GM12878 (cell line): ENCODE data around the gene ZC3H6. TPM values are rescaled to one million over a fixed set of nuclear protein-coding genes. Genes with fewer than 3 reads are reported as not detected.
A peak's percentile ranks its signal among the peaks of the same experiment; 100 is the strongest.

Experiments
- ATF7 ChIP-seq: fragments of 450-650 bp; IDR thresholded peaks from 2 replicates; pipeline ENCODE4 v1.6.1; 2016; ENCODE audit warnings: low read depth, mild to moderate bottlenecking
- BCL11A ChIP-seq: IDR thresholded peaks from 2 replicates; pipeline ENCODE4 v1.6.1; 2011; ENCODE audit warnings: low read depth, low read length
- BRCA1 ChIP-seq: IDR thresholded peaks from 2 replicates; pipeline ENCODE4 v1.6.1; 2011; ENCODE audit warnings: low read depth, low read length, improper control_type of control experiment
- E4F1 ChIP-seq: fragments of 450-650 bp; IDR thresholded peaks from 2 replicates; pipeline ENCODE4 v1.6.1; 2018; ENCODE audit warnings: borderline replicate concordance, mild to moderate bottlenecking; ENCODE audit not compliant: partially characterized antibody
- GABPA ChIP-seq: IDR thresholded peaks from 2 replicates; pipeline ENCODE4 v1.6.1; 2014; ENCODE audit warnings: antibody characterized with exemption, low read depth, mild to moderate bottlenecking, inconsistent platforms
- HDAC2 ChIP-seq: fragments of 200-600 bp; sonication (generic); IDR thresholded peaks from 2 replicates; pipeline ENCODE4 v1.6.1; 2017
- MLLT1 ChIP-seq: fragments of 450-650 bp; IDR thresholded peaks from 2 replicates; pipeline ENCODE4 v1.6.1; 2016; ENCODE audit warnings: mild to moderate bottlenecking
- NFXL1 ChIP-seq: fragments of 450-650 bp; IDR thresholded peaks from 2 replicates; pipeline ENCODE4 v1.6.1; 2017; ENCODE audit warnings: antibody characterized with exemption, mild to moderate bottlenecking, borderline replicate concordance
- NR2C2 ChIP-seq: IDR thresholded peaks from 2 replicates; pipeline ENCODE4 v1.6.1; 2011; ENCODE audit warnings: borderline replicate concordance, low read depth; ENCODE audit not compliant: control insufficient read depth, insufficient read length
- RAD51 ChIP-seq: fragments of 450-650 bp; IDR thresholded peaks from 2 replicates; pipeline ENCODE4 v1.6.1; 2016; ENCODE audit warnings: moderate library complexity, mild to moderate bottlenecking, inconsistent platforms
- SMARCA5 ChIP-seq: fragments of 450-650 bp; IDR thresholded peaks from 2 replicates; pipeline ENCODE4 v1.6.1; 2017; ENCODE audit warnings: mild to moderate bottlenecking
- STAT1 ChIP-seq: fragments of 450-650 bp; conservative IDR thresholded peaks from 2 replicates; pipeline ENCODE4 v1.6.1; 2014; ENCODE audit warnings: antibody characterized with exemption, mild to moderate bottlenecking
- STAT3 ChIP-seq: IDR thresholded peaks from 2 replicates; pipeline ENCODE4 v1.6.1; 2011; ENCODE audit warnings: low read depth, low read length, improper control_type of control experiment
- TBL1XR1 ChIP-seq: IDR thresholded peaks from 2 replicates; pipeline ENCODE4 v1.6.1; 2012; ENCODE audit warnings: low read depth, low read length, improper control_type of control experiment
- YBX1 ChIP-seq: fragments of 450-650 bp; IDR thresholded peaks from 2 replicates; pipeline ENCODE4 v1.6.1; 2016; ENCODE audit warnings: antibody characterized with exemption
- ZBTB4 ChIP-seq: fragments of 450-650 bp; formaldehyde crosslinking; IDR thresholded peaks from 2 replicates; pipeline ENCODE4 v1.4.0; 2022; ENCODE audit warnings: mild to moderate bottlenecking, moderate library complexity
- ZNF622 ChIP-seq: fragments of 450-650 bp; IDR thresholded peaks from 2 replicates; pipeline ENCODE4 v1.6.1; 2017; ENCODE audit warnings: mild to moderate bottlenecking, inconsistent platforms
- polyA plus RNA-seq, 11 experiments: library from polyadenylated mRNA; depleted of rRNA in 4 of 11; unstranded in 6 of 11; stranded (reverse) in 5 of 11; fragments of >200 nt; fragmentation: Nextera tagmentation in 4 of 11; fragmentation: Illumina TruSeq in 1 of 11; extraction: Ambion mirVana in 4 of 11; extraction: Trizol in 1 of 11; gene quantifications; 1 replicate in 1 of 11; 2 replicates in 10 of 11; pipeline versions ENCODE4 v1.2.1 to v1.2.3, GENCODE V29; 2011 to 2016; ENCODE audit warnings: inconsistent platforms in 2 of 11, missing spikeins in 2 of 11, low read depth in 1 of 11
- total RNA-seq, 4 experiments: library from RNA; depleted of rRNA in 3 of 4; stranded (reverse); fragments of >200 nt in 3 of 4; fragmentation: Illumina TruSeq in 1 of 4; extraction: Trizol in 1 of 4; gene quantifications; 2 replicates each; pipeline versions ENCODE4 v1.2.1 to v1.2.3, GENCODE V29; 2013 to 2021
- TF ChIP-seq, protein P1 (sequence below): IDR thresholded peaks from 2 replicates; pipeline ENCODE4 v1.6.1; 2012; ENCODE audit warnings: low read length, inconsistent platforms
- TF ChIP-seq, protein P2 (sequence below): fragments of 450-650 bp; IDR thresholded peaks from 2 replicates; pipeline ENCODE4 v1.6.1; 2017; ENCODE audit warnings: mild to moderate bottlenecking, low read depth, inconsistent platforms; ENCODE audit not compliant: poor library complexity, severe bottlenecking
- TF ChIP-seq, protein P3 (sequence below): IDR thresholded peaks from 2 replicates; pipeline ENCODE4 v1.6.1; 2012; ENCODE audit warnings: low read depth, low read length, improper control_type of control experiment

Gene ZC3H6
- total and polyA plus RNA-seq, 10 of the 15 experiments (the other 5 are each of a cell fraction or from before 2014, with no cell fraction given), result 0.53 to 4.7 (median 1.9) TPM

- TF ChIP-seq ZBTB4 (no peak), ZNF622 (no peak), SMARCA5 (peak; percentile 95), STAT3 (no peak), YBX1 (no peak), E4F1 (peak; percentile 66), STAT1 (peak; percentile 78; the same call in 1 of the 2 replicates), RAD51 (no peak), BCL11A (0 out of 2 replicates have a peak, but pooled peaks have one; percentile 2), NFXL1 (no peak), NR2C2 (no peak), TBL1XR1 (peak; percentile 58; the same call in 1 of the 2 replicates), MLLT1 (peak; percentile 95), GABPA (no peak), HDAC2 (no peak), BRCA1 (0 out of 2 replicates have a peak, but pooled peaks have one; percentile 44), ATF7 (no peak)
- TF ChIP-seq, protein P1, sequence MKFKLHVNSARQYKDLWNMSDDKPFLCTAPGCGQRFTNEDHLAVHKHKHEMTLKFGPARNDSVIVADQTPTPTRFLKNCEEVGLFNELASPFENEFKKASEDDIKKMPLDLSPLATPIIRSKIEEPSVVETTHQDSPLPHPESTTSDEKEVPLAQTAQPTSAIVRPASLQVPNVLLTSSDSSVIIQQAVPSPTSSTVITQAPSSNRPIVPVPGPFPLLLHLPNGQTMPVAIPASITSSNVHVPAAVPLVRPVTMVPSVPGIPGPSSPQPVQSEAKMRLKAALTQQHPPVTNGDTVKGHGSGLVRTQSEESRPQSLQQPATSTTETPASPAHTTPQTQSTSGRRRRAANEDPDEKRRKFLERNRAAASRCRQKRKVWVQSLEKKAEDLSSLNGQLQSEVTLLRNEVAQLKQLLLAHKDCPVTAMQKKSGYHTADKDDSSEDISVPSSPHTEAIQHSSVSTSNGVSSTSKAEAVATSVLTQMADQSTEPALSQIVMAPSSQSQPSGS, result 0 out of 2 replicates have a peak, but pooled peaks have one; percentile 29
- TF ChIP-seq, protein P2, sequence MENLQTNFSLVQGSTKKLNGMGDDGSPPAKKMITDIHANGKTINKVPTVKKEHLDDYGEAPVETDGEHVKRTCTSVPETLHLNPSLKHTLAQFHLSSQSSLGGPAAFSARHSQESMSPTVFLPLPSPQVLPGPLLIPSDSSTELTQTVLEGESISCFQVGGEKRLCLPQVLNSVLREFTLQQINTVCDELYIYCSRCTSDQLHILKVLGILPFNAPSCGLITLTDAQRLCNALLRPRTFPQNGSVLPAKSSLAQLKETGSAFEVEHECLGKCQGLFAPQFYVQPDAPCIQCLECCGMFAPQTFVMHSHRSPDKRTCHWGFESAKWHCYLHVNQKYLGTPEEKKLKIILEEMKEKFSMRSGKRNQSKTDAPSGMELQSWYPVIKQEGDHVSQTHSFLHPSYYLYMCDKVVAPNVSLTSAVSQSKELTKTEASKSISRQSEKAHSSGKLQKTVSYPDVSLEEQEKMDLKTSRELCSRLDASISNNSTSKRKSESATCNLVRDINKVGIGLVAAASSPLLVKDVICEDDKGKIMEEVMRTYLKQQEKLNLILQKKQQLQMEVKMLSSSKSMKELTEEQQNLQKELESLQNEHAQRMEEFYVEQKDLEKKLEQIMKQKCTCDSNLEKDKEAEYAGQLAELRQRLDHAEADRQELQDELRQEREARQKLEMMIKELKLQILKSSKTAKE, result peak; percentile 59
- TF ChIP-seq, protein P3, sequence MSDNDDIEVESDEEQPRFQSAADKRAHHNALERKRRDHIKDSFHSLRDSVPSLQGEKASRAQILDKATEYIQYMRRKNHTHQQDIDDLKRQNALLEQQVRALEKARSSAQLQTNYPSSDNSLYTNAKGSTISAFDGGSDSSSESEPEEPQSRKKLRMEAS, result no peak; the same call in none of the 2 replicates
Measured at GRCh38 chr2:112275311-112275886, at the start of gene ZC3H6 (continued).
